SH-SY5Y (cell line): ENCODE results near the gene RASA1.

Experiments used
- GATA2 ChIP-seq: IDR thresholded peaks from 2 replicates; pipeline ENCODE4 v1.6.1; 2011; ENCODE audit warnings: mild to moderate bottlenecking, low read depth, low read length
- GATA3 ChIP-seq: IDR thresholded peaks from 2 replicates; pipeline ENCODE4 v1.6.1; 2011; ENCODE audit warnings: low read depth, mild to moderate bottlenecking, low read length, moderate library complexity

DNA sequence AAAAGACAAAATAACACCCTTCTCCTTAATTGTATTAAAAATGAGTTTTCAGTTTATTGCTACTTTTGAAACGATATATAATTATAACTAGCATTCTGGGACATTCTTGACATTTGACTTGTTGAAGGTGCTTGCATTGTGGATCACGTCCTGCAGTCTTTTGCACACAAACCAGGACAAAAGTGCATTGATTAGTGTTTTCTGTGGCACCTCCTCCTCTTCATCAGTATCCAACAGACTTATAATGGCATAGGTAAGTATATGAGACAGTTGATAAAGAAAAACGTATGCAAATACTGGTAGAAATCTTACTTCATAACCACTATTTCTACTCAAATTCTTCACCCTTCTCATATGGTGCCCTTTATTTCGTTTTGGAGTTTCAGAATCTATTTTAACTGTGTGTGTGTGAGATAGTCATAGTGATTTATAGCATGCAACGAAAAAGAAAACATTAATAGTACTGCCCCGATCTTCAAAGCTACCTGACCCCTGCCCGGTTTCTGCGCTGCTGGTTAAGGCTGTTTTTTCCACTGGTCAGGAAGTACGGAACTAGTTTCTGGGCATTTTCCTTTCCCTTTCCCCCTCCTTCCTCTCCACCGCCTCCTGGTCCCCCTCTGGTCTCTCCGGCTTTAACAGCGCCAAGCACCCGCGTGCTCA is 639 bp upstream of the RASA1 start:
- TF ChIP-seq GATA2 (no peak), GATA3 (no peak)
